ENCODE measurements around the gene RAPGEF5.

The RAPGEF5 gene

DNA sequence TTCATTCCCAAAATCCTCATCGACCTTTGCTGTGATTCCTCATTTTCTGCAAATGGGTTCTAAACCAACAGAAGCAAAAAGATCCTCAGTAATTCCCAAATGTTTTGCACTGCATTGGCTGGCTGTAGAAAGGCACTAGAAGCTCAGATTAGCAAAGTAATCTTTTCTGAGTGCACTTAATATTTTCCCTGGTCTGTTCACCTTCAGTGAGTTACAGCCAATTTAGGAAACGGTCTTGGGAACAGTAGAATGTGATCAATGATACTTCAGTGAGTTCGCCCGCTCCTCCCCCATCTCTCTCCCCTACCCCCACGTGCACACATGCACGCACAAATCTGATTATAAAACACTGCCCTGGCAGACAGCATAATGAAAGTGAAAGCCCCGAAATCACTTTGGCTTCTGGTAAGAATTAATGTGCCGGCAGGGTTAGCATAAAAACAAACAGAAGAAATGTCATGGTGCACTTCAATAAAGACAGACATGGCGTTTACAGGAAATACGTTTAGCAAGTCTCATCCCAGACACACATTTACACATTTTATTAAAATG is 209.9 kb downstream of the RAPGEF5 start:
- DNase-seq: no peak

- no peak for DNase-seq
Observed at GRCh38 chr7:22144950-22145349, 212.0 kb downstream of the RAPGEF5 start.

- DNase-seq: no peak
Observed at GRCh38 chr7:22143491-22143890, 213.5 kb downstream of the RAPGEF5 start.

DNA sequence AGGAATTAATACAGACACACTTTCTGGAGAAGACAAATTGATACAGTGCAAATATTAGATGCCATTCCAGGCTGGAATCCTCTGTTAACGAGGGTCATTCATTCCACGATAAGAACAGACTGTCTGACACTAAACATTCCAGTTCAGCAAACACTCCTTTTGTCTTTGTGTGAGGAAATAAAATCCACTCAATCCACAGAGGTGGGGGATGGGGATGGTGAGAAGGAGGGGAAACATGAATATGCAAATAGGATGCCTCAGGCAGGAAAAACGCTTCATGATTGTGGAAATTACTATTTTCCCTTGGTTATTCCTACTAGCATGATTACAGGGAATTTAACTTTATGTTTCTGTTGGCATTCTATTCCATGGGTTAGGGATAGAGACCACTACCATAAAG is 214.4 kb downstream of the RAPGEF5 start:
- DNase-seq: no peak

DNA sequence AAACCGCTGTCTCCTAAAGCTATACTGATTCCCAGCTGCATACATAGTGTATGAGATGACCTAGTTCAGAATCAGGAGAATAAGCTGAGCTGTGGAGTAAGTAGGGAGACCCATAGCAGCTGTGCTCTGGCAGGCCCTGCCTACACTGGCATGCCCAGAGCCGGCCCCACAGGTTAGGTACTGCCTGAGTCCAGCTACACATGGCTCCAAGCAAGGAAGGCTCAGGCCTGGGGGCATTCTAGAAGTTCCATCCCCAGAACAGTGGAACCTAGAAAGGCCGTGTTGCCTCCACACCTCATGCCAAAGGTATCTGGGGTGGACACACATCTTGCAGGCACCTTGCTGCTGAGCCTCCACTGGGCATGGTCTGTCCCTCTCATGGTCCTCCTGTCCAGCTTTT is 215.6 kb downstream of the RAPGEF5 start:
- no peak for DNase-seq

DNA sequence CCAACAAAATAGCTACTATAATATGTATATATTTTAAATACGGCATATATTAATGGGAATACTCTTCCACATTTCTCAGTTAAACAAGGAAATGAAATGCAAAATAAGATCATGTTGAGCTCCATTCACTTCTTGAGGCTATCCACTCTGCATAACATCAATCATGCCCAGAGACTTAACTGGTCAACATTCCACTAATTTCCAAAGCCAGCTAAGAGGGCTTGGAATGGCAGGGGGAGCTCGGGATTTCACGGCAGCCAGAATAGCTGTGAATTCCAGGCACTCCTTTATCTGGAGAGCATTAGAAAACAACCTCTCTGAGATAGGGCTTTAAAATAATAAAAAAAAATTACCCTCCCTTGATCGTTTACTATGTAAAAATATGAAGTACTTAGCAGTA is 216.4 kb downstream of the RAPGEF5 start:
- DNase-seq: no peak

DNA sequence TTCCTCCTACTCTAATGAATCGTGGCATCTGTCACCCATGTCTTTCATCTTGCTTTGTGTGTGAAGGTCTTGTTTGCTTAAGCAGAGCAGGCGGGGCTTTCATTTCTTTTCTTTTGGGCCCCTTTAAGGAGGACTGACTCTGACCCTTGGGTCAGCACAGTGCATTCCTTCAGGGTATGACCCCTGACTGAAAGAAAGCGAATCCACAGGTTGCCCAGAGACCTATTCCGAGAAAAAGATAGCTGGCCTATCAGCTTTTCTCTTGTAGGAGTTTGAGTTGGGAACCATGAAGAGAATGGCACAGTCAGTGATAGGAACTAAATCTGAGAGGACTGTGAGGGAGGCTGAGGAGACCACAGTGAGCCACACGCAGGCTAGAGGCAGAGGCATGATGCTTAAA is 218.1 kb downstream of the RAPGEF5 start:
- DNase-seq: no peak

DNA sequence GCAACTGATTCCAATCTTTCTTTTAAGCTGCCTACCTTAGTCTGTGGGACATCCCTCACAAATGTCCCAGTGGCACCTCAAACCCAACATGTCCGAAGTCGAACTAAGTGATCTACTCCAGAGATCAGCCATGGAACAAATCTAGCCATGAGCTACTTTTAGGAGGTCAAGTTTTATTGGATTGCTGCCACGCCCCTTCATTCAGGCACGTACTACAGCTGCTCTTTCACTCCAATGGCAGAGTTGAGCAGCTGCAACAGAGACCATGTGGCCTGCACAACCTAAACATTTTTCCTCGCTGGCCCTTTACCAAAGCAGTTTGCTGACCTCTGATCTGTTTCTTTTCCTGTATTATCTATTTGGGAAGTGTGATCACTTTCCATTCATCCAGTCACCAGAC is 218.8 kb downstream of the RAPGEF5 start:
- DNase-seq: no peak

GRCh38 chr7:22137466-22137865 is 219.5 kb downstream of the RAPGEF5 start:
- DNase-seq: no peak

- DNase-seq: no peak
Observed at GRCh38 chr7:22137026-22137425, 219.9 kb downstream of the RAPGEF5 start.

DNA sequence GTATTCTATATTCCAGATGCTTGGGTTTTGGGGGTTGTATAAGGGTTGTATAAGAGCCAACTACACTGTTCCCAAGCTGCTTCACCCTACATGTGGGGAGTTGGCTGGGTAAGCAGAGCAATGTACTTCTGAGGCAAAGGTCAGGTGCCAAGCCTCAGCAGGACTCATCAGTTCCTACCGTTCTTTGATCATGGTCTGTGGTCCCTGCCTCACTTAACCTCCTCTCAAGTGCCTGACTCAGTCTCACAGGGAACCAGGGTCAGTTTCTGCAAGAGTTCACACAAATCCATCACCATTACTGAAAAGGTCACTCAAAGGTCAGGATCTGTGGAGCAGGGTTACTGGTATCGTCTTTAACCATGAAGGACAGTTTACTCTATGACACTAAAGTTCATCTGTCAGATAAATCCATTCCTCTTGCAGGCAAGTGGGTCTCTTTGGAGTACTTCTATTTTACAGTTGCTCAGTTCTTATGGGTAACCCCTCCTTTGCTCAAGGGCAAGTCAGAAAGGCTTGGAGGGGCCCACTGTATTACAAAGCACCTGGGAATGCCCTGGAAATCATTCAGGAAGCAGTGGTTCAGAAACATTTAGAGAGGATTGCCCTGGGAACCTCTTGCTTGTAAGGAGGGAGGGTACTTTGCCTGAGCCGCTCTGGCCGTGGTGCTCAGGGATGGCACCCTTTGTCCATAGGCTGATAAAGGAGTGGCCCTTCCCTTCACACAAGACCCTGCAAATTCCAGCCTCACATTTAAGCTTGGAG is 227.0 kb downstream of the RAPGEF5 start:
- no peak for DNase-seq

GRCh38 chr7:22129166-22129565 is 227.8 kb downstream of the RAPGEF5 start:
- no peak for DNase-seq

GRCh38 chr7:22128528-22128920 is 228.4 kb downstream of the RAPGEF5 start:
- no peak for DNase-seq

GRCh38 chr7:22127835-22128527 is 229.0 kb downstream of the RAPGEF5 start:
- no peak for DNase-seq

GRCh38 chr7:22125436-22125835 is 231.5 kb downstream of the RAPGEF5 start:
- DNase-seq: no peak

GRCh38 chr7:22124941-22125340 is 232.0 kb downstream of the RAPGEF5 start:
- no peak for DNase-seq

DNA sequence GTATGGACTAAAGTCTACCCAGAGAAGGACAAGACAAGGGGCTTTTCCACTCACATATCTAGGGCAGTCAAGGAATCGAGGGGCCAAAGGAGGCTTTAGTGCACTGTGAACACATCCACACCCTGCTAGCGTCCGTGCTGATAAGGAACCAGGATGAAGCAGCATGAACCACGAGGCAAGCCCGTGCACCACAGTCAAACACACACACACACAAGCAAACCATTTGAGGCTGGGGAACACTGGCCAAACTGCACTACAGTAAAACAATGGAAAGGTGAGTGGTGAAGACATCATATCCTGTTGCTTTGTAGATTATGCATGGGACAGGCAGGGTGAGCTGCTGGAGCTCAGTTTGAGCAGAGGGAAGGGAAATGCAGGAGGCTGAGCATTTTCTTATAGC is 233.8 kb downstream of the RAPGEF5 start:
- no peak for DNase-seq

DNA sequence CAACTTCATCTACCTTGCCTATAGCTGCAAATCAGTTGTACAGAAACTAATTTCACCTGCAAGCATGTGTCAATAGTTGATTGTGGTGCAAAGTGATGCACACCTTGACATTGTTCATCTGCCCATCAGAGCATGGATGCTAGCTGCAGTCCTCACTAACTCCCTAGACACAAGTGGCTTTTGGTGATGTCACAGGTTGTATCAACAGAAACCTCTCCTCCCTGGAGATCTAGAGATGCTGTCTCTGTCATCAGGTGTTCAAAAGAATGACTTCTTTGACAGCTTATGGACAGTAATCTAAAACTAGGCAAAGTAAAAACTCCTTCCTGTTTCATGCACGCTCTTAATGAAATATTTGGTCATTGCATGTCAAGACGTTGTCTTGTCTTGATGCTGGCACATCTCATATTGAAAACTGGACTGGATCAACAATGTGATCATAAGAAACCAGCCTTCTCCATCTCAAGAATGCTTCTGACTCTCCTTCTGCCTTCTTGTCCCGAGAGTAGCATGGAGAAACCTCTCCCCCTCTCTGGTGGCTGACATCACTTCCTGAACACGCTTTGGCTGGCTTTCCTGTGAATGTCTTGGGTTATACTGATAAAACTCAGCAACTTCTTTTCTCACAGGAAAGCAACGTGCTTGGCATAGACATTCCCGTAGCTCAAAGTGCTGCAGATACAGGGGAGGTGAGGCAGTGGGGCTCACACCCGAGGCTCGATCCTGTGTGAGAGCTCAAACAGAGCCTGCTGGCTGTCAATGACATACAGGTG is 235.1 kb downstream of the RAPGEF5 start:
- DNase-seq: no peak

GRCh38 chr7:22120391-22121053 is 236.4 kb downstream of the RAPGEF5 start:
- DNase-seq: no peak

DNA sequence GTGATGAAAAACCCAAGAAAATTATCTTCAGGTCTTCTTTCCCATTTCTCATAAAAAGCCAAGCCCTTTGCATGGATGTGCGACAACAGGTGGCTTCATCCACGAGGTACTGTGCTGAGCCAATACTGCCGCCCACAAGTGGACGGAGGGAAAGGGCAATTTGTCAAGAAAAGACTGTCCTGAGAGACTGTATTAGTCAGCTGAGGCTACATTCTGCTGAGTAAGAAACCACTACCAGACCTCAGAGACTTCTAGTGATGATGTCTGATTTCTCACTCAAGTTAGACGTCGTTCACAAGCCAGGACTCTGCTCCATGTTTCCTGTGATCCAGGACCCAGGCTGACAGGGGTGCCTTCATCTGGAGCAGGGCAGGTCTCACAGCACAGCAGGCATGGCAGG is 239.7 kb downstream of the RAPGEF5 start:
- DNase-seq: no peak

DNA sequence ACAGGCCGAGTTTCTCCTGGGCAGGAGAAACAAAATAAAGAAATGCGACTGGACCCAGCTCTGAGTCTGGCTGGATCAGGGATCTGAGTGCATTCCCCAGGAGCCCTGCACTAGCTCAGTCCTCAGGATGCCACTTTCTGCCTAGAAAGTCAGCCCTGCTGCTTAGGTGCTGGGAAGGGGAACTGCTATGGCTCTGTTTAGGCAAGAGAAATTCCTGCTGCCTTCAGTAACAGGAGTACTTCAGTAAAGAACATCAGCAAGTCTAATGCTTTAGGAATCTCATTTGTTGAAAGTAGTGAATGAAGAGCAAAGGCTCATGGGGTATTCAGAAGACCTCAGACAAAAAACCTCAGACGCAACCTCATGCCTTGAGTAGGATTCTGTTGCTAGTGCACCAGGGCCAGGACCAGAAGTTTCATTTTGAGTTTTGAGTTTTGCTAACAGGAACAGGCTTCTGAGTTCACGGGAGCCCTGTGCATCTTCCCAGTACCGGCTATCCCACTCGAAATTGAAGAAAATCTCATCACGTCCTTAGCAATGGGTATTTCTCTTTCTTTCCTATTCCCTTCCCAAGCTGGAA is 240.4 kb downstream of the RAPGEF5 start:
- no peak for DNase-seq

DNA sequence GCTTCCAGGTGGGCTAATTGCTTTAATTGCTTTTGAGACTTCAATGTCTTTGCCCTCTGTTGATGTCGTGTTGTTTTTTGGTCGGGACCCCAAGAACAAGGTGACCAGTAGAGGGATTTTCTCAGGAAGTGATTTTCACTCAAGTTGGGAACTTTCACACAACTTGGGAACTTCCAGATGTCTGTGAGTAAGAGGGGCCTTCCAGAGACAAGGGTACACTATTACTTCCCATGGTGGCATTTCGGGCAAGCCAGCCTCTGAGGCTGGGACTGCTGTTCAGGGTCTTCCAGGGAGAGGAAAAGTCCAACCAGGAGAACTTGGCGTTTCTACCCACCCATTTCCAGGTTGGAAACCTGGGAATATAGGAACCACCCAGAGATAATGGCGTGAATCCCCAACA is 241.3 kb downstream of the RAPGEF5 start:
- DNase-seq: no peak

All from NCI-H1105 (cell line).